GM21360 (cell line): Measurements from ENCODE around the gene ENSA.
A peak's percentile ranks its signal among the peaks of the same experiment; 100 is the strongest.
"Not testable (repeated sequence)": the region's sequence is repeated elsewhere in the genome, so short reads cannot be mapped to it uniquely, and the experiment has no call there.

Experiments used
- ATAC-seq: cut with Tn5 transposase; IDR thresholded peaks from one replicate; pipeline ENCODE4 v1.9.1; 2021; ENCODE audit warnings: mild to moderate bottlenecking, moderate library complexity; ENCODE audit not compliant: unreplicated experiment

ENSA gene

GRCh38 chr1:150581962-150582361 lies 47.5 kb downstream of the ENSA start:
- not testable (repeated sequence) for ATAC-seq

GRCh38 chr1:150581437-150581836 lies 48.0 kb downstream of the ENSA start:
- ATAC-seq = not testable (repeated sequence)

GRCh38 chr1:150580966-150581365 lies 48.4 kb downstream of the ENSA start:
- ATAC-seq = not testable (repeated sequence)

- no peak for ATAC-seq
Observed at GRCh38 chr1:150579945-150580642, 49.3 kb downstream of the ENSA start.

GRCh38 chr1:150579110-150579944 lies 50.1 kb downstream of the ENSA start, which contains the start of gene MCL1:
TSS of gene MCL1 (minus strand) at chr1:150579610. CDS start at chr1:150579530, 80 bp downstream.
- peak; percentile 82 for ATAC-seq

GRCh38 chr1:150578272-150579109 lies 50.9 kb downstream of the ENSA start:
- no peak for ATAC-seq

- no peak for ATAC-seq
Observed at GRCh38 chr1:150577557-150578271, 51.7 kb downstream of the ENSA start.

- no peak for ATAC-seq
Observed at GRCh38 chr1:150576794-150577556, 52.4 kb downstream of the ENSA start.

- ATAC-seq = no peak
Observed at GRCh38 chr1:150576367-150576711, 53.1 kb downstream of the ENSA start.

- ATAC-seq = no peak
Observed at GRCh38 chr1:150575518-150576366, 53.7 kb downstream of the ENSA start.

- ATAC-seq = no peak
Observed at GRCh38 chr1:150575072-150575489, 54.3 kb downstream of the ENSA start.

GRCh38 chr1:150574260-150575071 lies 54.9 kb downstream of the ENSA start:
- ATAC-seq = no peak

GRCh38 chr1:150573648-150574071 lies 55.8 kb downstream of the ENSA start:
- not testable (repeated sequence) for ATAC-seq

GRCh38 chr1:150572918-150573647 lies 56.3 kb downstream of the ENSA start:
- ATAC-seq = no peak
